Lower leg skin (tissue), 3 donors: ENCODE data around the gene IFNA17.
"Not testable (repeated sequence)": the region's sequence is repeated elsewhere in the genome, so short reads cannot be mapped to it uniquely, and the experiment has no call there.

Experiments
- POLR2A ChIP-seq, 2 donors: fragments of 450-650 bp; IDR thresholded peaks; one replicate each; pipeline ENCODE4 v1.6.1; 2016 to 2017; ENCODE audit warnings: antibody characterized with exemption in 2 of 2, mild to moderate bottlenecking in 1 of 2, moderate library complexity in 1 of 2
- TF ChIP-seq, protein P1 (sequence below), 3 donors: fragments of 450-650 bp; IDR thresholded peaks; one replicate each; pipeline ENCODE4 v1.5.1; 2016; ENCODE audit warnings: antibody characterized with exemption in 3 of 3, mild to moderate bottlenecking in 3 of 3, moderate library complexity in 2 of 3

DNA sequence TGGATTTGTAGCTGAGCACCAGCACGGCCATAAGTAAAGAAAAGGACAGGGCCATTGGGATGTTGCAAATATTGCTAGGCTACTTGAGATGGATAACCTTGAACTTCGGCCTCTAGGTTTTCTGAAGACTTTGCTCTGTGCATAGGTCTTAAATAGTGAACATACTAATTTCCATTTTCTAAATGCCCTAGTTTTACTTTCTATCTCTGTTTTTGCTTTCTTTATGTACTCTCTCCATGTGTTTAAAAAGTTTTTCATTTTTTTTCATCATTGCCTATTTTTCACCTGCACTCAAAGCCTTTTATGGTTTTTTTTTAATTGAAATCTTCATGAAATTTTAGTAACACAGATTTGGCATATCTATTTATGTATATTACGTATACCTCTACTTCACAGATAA, 21.0 kb downstream of the IFNA17 start, which contains the start of gene IFNA10:
- TF ChIP-seq, protein P1, sequence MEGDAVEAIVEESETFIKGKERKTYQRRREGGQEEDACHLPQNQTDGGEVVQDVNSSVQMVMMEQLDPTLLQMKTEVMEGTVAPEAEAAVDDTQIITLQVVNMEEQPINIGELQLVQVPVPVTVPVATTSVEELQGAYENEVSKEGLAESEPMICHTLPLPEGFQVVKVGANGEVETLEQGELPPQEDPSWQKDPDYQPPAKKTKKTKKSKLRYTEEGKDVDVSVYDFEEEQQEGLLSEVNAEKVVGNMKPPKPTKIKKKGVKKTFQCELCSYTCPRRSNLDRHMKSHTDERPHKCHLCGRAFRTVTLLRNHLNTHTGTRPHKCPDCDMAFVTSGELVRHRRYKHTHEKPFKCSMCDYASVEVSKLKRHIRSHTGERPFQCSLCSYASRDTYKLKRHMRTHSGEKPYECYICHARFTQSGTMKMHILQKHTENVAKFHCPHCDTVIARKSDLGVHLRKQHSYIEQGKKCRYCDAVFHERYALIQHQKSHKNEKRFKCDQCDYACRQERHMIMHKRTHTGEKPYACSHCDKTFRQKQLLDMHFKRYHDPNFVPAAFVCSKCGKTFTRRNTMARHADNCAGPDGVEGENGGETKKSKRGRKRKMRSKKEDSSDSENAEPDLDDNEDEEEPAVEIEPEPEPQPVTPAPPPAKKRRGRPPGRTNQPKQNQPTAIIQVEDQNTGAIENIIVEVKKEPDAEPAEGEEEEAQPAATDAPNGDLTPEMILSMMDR (IDR thresholded peaks at IDR 0.05) = not testable (repeated sequence)
- TF ChIP-seq POLR2A (IDR thresholded peaks at IDR 0.05) = not testable (repeated sequence)
